Karpas-422 (cell line): Measurements from ENCODE around the gene DEFB123. TPM values are rescaled to one million over a fixed set of nuclear protein-coding genes. Genes with fewer than 3 reads are reported as not detected.

Experiments used
- DNase-seq: peaks from one replicate; pipeline ENCODE4 v3.0.0-alpha.2; 2015
- H2AFZ ChIP-seq: fragments of 200-600 bp; sonication (generic); 2 replicates; pipeline ENCODE4 v1.6.1; 2014; ENCODE audit warnings: antibody characterized with exemption, low read length, mixed read lengths
- H3K27ac ChIP-seq: fragments of 200-600 bp; sonication (generic); 2 replicates; pipeline ENCODE4 v1.5.1; 2014; ENCODE audit warnings: mild to moderate bottlenecking, low read length, moderate library complexity
- H3K27me3 ChIP-seq: fragments of 200-600 bp; sonication (generic); 2 replicates; pipeline ENCODE4 v1.6.1; 2014; ENCODE audit warnings: low read length, mixed read lengths
- H3K36me3 ChIP-seq: fragments of 200-600 bp; sonication (generic); 2 replicates; pipeline ENCODE4 v1.6.1; 2014; ENCODE audit warnings: low read length, mixed read lengths; ENCODE audit not compliant: insufficient read depth
- H3K4me1 ChIP-seq: fragments of 200-600 bp; sonication (generic); 2 replicates; pipeline ENCODE4 v1.6.1; 2014; ENCODE audit warnings: mild to moderate bottlenecking, low read length, mixed read lengths
- H3K4me2 ChIP-seq: fragments of 200-600 bp; sonication (generic); 2 replicates; pipeline ENCODE4 v1.6.1; 2014; ENCODE audit warnings: low read length, low read depth, mild to moderate bottlenecking; ENCODE audit not compliant: poor library complexity, severe bottlenecking
- H3K4me3 ChIP-seq: fragments of 200-600 bp; sonication (generic); 2 replicates; pipeline ENCODE4 v1.5.1; 2014; ENCODE audit warnings: mild to moderate bottlenecking, antibody characterized with exemption, low read length, mixed read lengths
- H3K79me2 ChIP-seq: fragments of 200-600 bp; sonication (generic); 2 replicates; pipeline ENCODE4 v1.6.1; 2014; ENCODE audit warnings: mild to moderate bottlenecking, low read length, mixed read lengths
- H3K9ac ChIP-seq: fragments of 200-600 bp; sonication (generic); 2 replicates; pipeline ENCODE4 v1.6.0; 2014; ENCODE audit warnings: low read length
- H3K9me2 ChIP-seq: fragments of 200-600 bp; sonication (generic), shearing (Covaris generic); replicated peaks from 2 replicates; pipeline ENCODE4 v1.6.0; 2014; ENCODE audit warnings: mild to moderate bottlenecking, low read length, moderate library complexity; ENCODE audit not compliant: insufficient read depth
- H3K9me3 ChIP-seq: fragments of 300-700, 200-600 bp; sonication (generic); 2 replicates; pipeline ENCODE4 v1.6.1; 2014; ENCODE audit warnings: low read length, mixed read lengths
- H4K20me1 ChIP-seq: fragments of 200-600 bp; sonication (generic); 2 replicates; pipeline ENCODE4 v1.6.1; 2014; ENCODE audit warnings: mild to moderate bottlenecking, antibody characterized with exemption, low read length, low read depth; ENCODE audit not compliant: insufficient read depth
- total RNA-seq: library from RNA; depleted of rRNA; stranded (reverse); fragments of >200 nt; shearing (Covaris generic); gene quantifications from 2 replicates; pipeline ENCODE4 v1.2.3, GENCODE V29; 2014; ENCODE audit warnings: low replicate concordance; rRNA removed

Gene DEFB123
- total RNA-seq, 1 experiment from 2014 or later = not detected

GRCh38 chr20:31496761-31497295 is 56.4 kb downstream of the DEFB123 start:
- no peaks in the 10 kb centered on the region for H3K36me3 ChIP-seq

GRCh38 chr20:31497838-31498540 is 57.6 kb downstream of the DEFB123 start:
- Histone ChIP-seq H2AFZ (no peak overlapping the region), H3K4me1 (no peaks in the 10 kb centered on the region), H4K20me1 (no peaks in the 10 kb centered on the region), H3K4me2 (no peak overlapping the region), H3K36me3 (no peaks in the 10 kb centered on the region), H3K79me2 (no peaks in the 10 kb centered on the region), H3K9ac (no peak overlapping the region), H3K4me3 (no peak overlapping the region), H3K9me2 (no peaks in the 10 kb centered on the region), H3K9me3 (no peaks in the 10 kb centered on the region), H3K27ac (no peak overlapping the region), H3K27me3 (no peaks in the 10 kb centered on the region)
- no peak for DNase-seq

More at GRCh38 chr20:31496761-31497295, 56.4 kb downstream of the DEFB123 start:
- Histone ChIP-seq H3K4me3 (no peak overlapping the region), H3K9ac (no peak overlapping the region), H4K20me1 (no peaks in the 10 kb centered on the region), H3K4me1 (no peaks in the 10 kb centered on the region), H3K9me3 (no peaks in the 10 kb centered on the region), H3K4me2 (no peak overlapping the region), H3K79me2 (no peaks in the 10 kb centered on the region), H3K9me2 (no peaks in the 10 kb centered on the region), H3K27me3 (no peaks in the 10 kb centered on the region), H3K27ac (no peak overlapping the region), H2AFZ (no peak overlapping the region)
- DNase-seq = no peak

Other genes with a start within 250 kb of the DEFB123 start
- not detected in 2 replicates for gene DEFB115, start 183.0 kb upstream of the DEFB123 start, total RNA-seq
- gene DEFB116, start 132.0 kb upstream of the DEFB123 start, total RNA-seq = not detected in 2 replicates
- not detected in 2 replicates for gene DEFB118, start 72.0 kb upstream of the DEFB123 start, total RNA-seq
- not detected in 2 replicates for gene DEFB119, start 50.0 kb upstream of the DEFB123 start, total RNA-seq
- gene DEFB121, start 34.4 kb upstream of the DEFB123 start, total RNA-seq = not detected in 2 replicates
- not detected in 2 replicates for gene DEFB124, start 34.5 kb downstream of the DEFB123 start, total RNA-seq
- not detected in 2 replicates for gene REM1, start 34.7 kb downstream of the DEFB123 start, total RNA-seq
- 54.4 and 69.6 TPM in 2 replicates for gene HM13, start 73.8 kb downstream of the DEFB123 start, total RNA-seq
- 5.0 TPM in 1 of 2 replicates, not detected in the other for gene ID1, start 164.7 kb downstream of the DEFB123 start, total RNA-seq
- gene COX4I2, start 197.3 kb downstream of the DEFB123 start, total RNA-seq = not detected in 2 replicates